Left ventricle myocardium inferior (tissue), 1 donor: ENCODE measurements around the gene RMRP. TPM values are rescaled to one million over a fixed set of nuclear protein-coding genes. Genes with fewer than 3 reads are reported as not detected.

Experiments
- DNase-seq: peaks from one replicate; pipeline ENCODE4 v3.0.0-alpha.2; 2020
- H3K27ac ChIP-seq: fragments of 200-600 bp; replicated peaks from 2 replicates; pipeline ENCODE4 v1.8.0; 2021
- H3K27me3 ChIP-seq: fragments of 200-600 bp; 2 replicates; pipeline ENCODE4 v1.8.0; 2021; ENCODE audit warnings: low read depth
- H3K36me3 ChIP-seq: fragments of 200-600 bp; 2 replicates; pipeline ENCODE4 v1.8.0; 2021
- H3K4me1 ChIP-seq: fragments of 200-600 bp; 2 replicates; pipeline ENCODE4 v1.8.0; 2021
- H3K4me3 ChIP-seq: fragments of 200-600 bp; 2 replicates; pipeline ENCODE4 v1.8.0; 2021; ENCODE audit warnings: mild to moderate bottlenecking, moderate library complexity
- H3K9me3 ChIP-seq: fragments of 200-600 bp; replicated peaks from 2 replicates; pipeline ENCODE4 v1.8.0; 2021
- intact Hi-C: fragments of 100-400 bp; cut with micrococcal nuclease; formaldehyde crosslinking; loops from one replicate; pipeline ENCODE4 v1.11.0; 2022
- total RNA-seq: library from RNA; stranded (reverse); fragmentation: NEBNext Ultra II Directional; extraction: Animal tissue kit (Norgen Biotek cat#: 25700); gene quantifications from one replicate; pipeline ENCODE4 v1.2.1, GENCODE V29; 2021
- TF ChIP-seq, protein P1 (sequence below): fragments of 200-600 bp; IDR thresholded peaks from 2 replicates; pipeline ENCODE4 v1.8.0; 2021; ENCODE audit warnings: antibody characterized with exemption, mild to moderate bottlenecking, borderline replicate concordance
- donor health status: DM: no; HTN: yes; CAD: no; lungs with severe emphysema.

The RMRP gene
- total RNA-seq, 1 donor from 2014 or later = 15,093 TPM

DNA sequence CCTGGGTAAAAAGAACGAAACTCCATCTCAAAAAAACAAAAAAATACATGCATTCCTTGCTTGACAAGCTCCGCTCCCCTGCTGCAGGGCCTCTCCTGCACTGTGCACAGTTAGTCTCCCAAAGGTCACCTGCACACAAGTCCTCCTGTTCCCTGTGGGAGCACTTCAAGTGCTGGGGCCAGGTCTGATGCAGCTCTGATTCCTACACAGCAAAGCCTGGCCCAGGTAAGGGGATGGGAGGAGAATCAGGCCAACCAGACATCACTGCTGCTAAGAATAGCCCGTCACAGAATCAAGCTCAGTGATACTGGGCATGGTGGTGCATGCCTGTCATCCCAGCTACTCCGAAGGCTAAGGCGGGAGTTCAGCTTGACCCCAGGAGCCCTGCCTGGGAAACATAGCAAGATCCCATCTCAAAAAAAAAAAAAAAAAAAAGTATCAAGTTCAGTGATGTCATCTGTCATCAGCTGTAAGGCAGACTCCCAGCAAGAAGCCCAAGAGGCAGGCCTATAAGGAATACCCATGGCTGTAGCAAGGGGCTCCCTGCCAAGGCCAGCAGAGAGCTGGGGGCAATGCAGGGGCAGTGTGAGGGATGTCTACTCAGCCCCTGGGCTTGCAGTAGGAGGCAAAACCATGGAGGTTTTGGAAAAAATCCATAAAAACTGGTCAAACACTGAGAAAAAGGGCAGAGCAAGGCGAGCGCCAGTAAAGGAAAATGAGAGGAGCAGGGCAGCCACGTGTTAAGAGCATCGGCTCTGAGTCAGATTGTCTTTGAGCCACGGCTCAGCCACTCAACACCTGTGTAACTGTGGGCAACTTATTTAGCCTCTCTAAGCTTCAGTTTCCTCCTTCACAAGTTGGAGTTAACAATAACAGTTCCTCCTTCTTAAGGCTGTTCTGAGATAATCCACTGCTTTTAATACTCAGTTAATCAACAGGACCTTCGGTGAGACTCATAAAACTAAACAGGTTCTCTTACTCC lies 28.7 kb upstream of the RMRP start:
- TF ChIP-seq, protein P1, sequence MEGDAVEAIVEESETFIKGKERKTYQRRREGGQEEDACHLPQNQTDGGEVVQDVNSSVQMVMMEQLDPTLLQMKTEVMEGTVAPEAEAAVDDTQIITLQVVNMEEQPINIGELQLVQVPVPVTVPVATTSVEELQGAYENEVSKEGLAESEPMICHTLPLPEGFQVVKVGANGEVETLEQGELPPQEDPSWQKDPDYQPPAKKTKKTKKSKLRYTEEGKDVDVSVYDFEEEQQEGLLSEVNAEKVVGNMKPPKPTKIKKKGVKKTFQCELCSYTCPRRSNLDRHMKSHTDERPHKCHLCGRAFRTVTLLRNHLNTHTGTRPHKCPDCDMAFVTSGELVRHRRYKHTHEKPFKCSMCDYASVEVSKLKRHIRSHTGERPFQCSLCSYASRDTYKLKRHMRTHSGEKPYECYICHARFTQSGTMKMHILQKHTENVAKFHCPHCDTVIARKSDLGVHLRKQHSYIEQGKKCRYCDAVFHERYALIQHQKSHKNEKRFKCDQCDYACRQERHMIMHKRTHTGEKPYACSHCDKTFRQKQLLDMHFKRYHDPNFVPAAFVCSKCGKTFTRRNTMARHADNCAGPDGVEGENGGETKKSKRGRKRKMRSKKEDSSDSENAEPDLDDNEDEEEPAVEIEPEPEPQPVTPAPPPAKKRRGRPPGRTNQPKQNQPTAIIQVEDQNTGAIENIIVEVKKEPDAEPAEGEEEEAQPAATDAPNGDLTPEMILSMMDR = no peak
- Histone ChIP-seq H3K27ac (peak overlapping the region; percentile 98), H3K9me3 (no peaks in the 10 kb centered on the region), H3K4me1 (peaks cover 77% of the 10 kb centered on the region), H3K27me3 (no peaks in the 10 kb centered on the region), H3K36me3 (peaks cover 48% of the 10 kb centered on the region), H3K4me3 (peak overlapping the region; percentile 78)
- peak; percentile 36 for DNase-seq
- intact Hi-C loops = no loop called here

DNA sequence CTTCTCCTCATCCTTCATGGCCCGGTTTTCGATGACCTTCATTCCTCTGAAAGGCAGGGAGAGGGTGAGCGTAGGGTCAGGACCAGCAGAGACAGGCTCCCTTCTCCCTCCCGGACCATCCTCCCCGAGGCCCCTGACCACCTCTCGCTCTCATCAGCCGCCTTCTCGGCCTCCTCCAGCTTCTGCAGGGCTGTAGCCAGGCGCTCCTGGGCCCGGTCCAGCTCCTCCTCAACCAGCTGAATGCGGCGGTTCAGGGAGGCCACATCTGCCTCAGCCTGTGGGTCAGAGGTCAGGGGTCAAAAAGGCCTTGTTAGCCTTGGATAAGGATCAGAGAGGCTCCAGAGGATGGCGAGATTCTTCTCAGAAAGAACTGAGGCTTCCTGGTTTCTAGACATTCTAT lies 27.7 kb upstream of the RMRP start:
- TF ChIP-seq, protein P1 = no peak
- Histone ChIP-seq H3K36me3 (peaks cover 48% of the 10 kb centered on the region), H3K27ac (peak overlapping the region; percentile 98), H3K4me3 (peak overlapping the region; percentile 78), H3K4me1 (peaks cover 68% of the 10 kb centered on the region), H3K9me3 (no peaks in the 10 kb centered on the region), H3K27me3 (no peaks in the 10 kb centered on the region)
- intact Hi-C loops = no loop called here
- no peak for DNase-seq

DNA sequence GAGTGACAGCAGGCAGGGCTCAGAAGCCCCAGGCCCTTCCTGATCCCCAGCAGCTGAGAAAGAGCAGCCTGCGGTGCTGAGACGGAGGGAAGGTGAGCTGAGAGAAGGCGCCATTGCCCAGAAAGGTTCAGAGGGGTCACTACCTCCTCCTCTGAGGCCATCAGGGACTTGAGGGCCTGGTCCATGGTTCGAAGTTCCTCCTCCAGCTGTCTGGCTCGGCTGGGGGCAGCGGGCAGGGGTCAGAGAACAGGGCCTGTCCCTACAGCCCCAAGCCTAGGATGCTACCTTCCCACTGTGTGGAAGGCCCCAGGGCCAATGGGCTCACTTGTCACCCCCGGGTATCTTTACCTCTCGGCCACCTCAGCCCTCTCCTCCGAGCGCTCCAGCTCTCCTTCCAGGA lies 27.1 kb upstream of the RMRP start:
- peaks cover 48% of the 10 kb centered on the region for H3K36me3 ChIP-seq
- intact Hi-C loops = no loop called here
- peak overlapping the region; percentile 98 for H3K27ac ChIP-seq
- H3K4me3 ChIP-seq = peak overlapping the region; percentile 78
- TF ChIP-seq, protein P1 = no peak
- DNase-seq = no peak
- no peaks in the 10 kb centered on the region for H3K9me3 ChIP-seq
- no peaks in the 10 kb centered on the region for H3K27me3 ChIP-seq
- peaks cover 62% of the 10 kb centered on the region for H3K4me1 ChIP-seq

DNA sequence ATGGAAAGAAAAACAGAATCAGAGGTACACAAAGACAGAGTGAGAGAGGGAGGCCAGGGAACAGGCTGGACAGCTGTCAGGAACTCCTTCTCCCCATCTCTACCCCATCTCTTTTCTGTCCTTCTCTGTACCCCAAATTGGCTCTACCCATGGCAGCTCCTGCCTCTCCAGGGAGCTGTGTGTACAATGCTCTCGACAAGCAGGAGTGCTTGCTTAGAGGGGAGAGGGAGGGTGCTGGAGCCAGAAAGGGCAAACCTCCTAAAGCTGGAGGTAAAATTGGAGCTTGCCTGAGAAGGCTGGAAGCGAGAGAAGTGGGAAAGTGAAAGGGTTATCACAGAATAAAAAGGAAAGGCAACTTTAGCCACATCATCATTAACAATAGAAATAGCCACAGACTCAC lies 25.5 kb upstream of the RMRP start:
- intact Hi-C loops = no loop called here
- Histone ChIP-seq H3K27ac (no peak overlapping the region), H3K4me3 (no peak overlapping the region), H3K9me3 (no peaks in the 10 kb centered on the region), H3K27me3 (no peaks in the 10 kb centered on the region), H3K36me3 (peaks cover 48% of the 10 kb centered on the region), H3K4me1 (peaks cover 49% of the 10 kb centered on the region)
- no peak for DNase-seq
- TF ChIP-seq, protein P1 = no peak

DNA sequence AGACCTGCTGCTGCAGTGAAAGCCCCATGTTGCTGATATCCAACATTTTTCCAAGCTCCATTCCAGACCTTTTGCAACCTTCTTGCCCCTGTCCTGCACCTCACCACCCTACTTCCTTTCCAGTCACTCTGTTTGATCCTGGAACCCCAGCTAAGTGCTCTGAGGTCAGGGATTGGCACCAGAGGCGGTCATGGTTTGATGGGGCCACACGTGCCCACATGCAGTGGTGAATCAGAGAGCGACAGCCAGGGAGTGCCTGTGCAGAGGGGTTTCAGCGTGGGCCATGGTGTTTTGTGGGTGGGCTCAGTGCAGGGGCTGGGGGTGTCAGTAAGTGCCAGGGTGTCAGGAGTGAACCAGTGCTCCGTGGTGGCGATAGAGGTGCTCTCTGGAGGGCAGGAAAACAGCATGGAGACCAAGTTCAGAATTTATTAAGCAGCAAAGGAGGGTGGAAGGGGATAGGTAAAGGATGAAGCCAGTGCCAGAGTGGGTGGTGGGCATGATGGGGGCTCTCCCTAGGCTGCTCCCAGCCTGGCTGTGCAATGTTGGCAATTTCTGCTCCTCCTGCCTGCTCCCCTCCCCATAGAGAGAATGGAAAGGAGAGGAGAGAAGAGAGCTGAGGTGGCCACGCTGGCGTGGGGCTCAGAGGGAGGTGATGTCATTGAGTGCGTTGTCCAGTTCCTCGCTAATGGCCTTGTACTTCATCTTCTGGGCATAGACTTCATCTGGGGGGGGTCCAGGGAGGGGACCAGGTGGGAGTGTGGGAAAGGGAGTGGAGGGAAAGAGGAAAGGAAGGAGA lies 24.9 kb upstream of the RMRP start:
- no peak overlapping the region for H3K4me3 ChIP-seq
- peaks cover 43% of the 10 kb centered on the region for H3K4me1 ChIP-seq
- no peaks in the 10 kb centered on the region for H3K9me3 ChIP-seq
- intact Hi-C loops = no loop called here
- peak overlapping the region; percentile 8 for H3K27ac ChIP-seq
- TF ChIP-seq, protein P1 = no peak
- DNase-seq = no peak
- H3K36me3 ChIP-seq = peaks cover 47% of the 10 kb centered on the region
- no peaks in the 10 kb centered on the region for H3K27me3 ChIP-seq
